Heart left ventricle (tissue), 16 donors: ENCODE data around the gene ATXN2L. TPM values are rescaled to one million over a fixed set of nuclear protein-coding genes. Genes with fewer than 3 reads are reported as not detected.
A peak's percentile ranks its signal among the peaks of the same experiment; 100 is the strongest.
"Not testable (repeated sequence)": the region's sequence is repeated elsewhere in the genome, so short reads cannot be mapped to it uniquely, and the experiment has no call there.

Experiments
- ATAC-seq, 4 donors: fragments of 200-7000 bp; cut with Tn5 transposase; one replicate each; pipeline ENCODE4 v1.9.1; 2020 to 2022; ENCODE audit warnings: moderate library complexity in 4 of 4, mild to moderate bottlenecking in 3 of 4, moderate number of reproducible peaks in 1 of 4
- DNase-seq, 5 donors: peaks; one replicate each; pipeline ENCODE4 v3.0.0-alpha.2; 2020
- H3K27ac ChIP-seq, 12 donors: fragments of 200-600 bp; sonication (generic) in 4 of 12; one replicate each; pipeline versions ENCODE4 v1.5.0 to v1.8.0; 2016 to 2022; ENCODE audit warnings: mild to moderate bottlenecking in 2 of 12
- H3K27me3 ChIP-seq, 9 donors: fragments of 200-600 bp; sonication (generic) in 2 of 9; one replicate each; pipeline versions ENCODE4 v1.5.1 to v1.8.0; 2016 to 2022; ENCODE audit warnings: mild to moderate bottlenecking in 3 of 9
- H3K36me3 ChIP-seq, 9 donors: fragments of 200-600 bp; sonication (generic) in 2 of 9; one replicate each; pipeline versions ENCODE4 v1.5.0 to v1.8.0; 2018 to 2022; ENCODE audit warnings: mild to moderate bottlenecking in 2 of 9
- H3K4me1 ChIP-seq, 12 donors: fragments of 200-600 bp; sonication (generic) in 4 of 12; one replicate each; pipeline versions ENCODE4 v1.5.0 to v1.8.0; 2016 to 2022; ENCODE audit warnings: mild to moderate bottlenecking in 3 of 12
- H3K4me3 ChIP-seq, 12 donors: fragments of 200-600 bp; sonication (generic) in 4 of 12; one replicate each; pipeline versions ENCODE4 v1.5.0 to v1.8.0; 2017 to 2022; ENCODE audit warnings: mild to moderate bottlenecking in 9 of 12, moderate library complexity in 4 of 12
- H3K9me3 ChIP-seq, 12 donors: fragments of 200-600 bp; sonication (generic) in 4 of 12; one replicate each; pipeline versions ENCODE4 v1.5.0 to v1.8.0; 2016 to 2022; ENCODE audit warnings: mild to moderate bottlenecking in 1 of 12
- CTCF ChIP-seq, 12 donors: fragments of 200-600 bp; sonication (generic) in 4 of 12; IDR thresholded peaks; one replicate each; pipeline versions ENCODE4 v1.5.0 to v1.8.0; 2018 to 2022; ENCODE audit warnings: antibody characterized with exemption in 12 of 12, mild to moderate bottlenecking in 5 of 12
- POLR2A ChIP-seq, 2 donors: fragments of 450-650 bp; IDR thresholded peaks; one replicate each; pipeline ENCODE4 v1.6.1; 2017; ENCODE audit warnings: antibody characterized with exemption in 2 of 2, mild to moderate bottlenecking in 2 of 2, moderate library complexity in 2 of 2
- WGBS, 4 donors: extraction: QIAGEN DNeasy Blood & Tissue Kit in 2 of 4; methylation state at CpG; one replicate each; pipeline versions ENCODE4 v1.1.5 to v1.1.7; 2013 to 2018; 5-methylcytosine and 5-hydroxymethylcytosine counted together
- intact Hi-C, 10 donors: fragments of 100-400 bp; cut with DNase I; formaldehyde crosslinking; loops; one replicate each; pipeline versions ENCODE4 v1.11.1 to v1.14.2; 2022
- polyA plus RNA-seq, 2 donors: library from polyadenylated mRNA; stranded (reverse); fragments of 200-250 nt; gene quantifications; one replicate each; pipeline ENCODE4 v1.2.3, GENCODE V29; 2013
- total RNA-seq, 9 donors: library from RNA; depleted of rRNA in 2 of 9; stranded (reverse); fragments of >200 nt in 2 of 9; fragmentation: NEBNext Ultra II Directional in 3 of 9; extraction: Animal tissue kit (Norgen Biotek cat#: 25700) in 3 of 9; gene quantifications; one replicate each; pipeline versions ENCODE4 v1.1.0 to v1.2.4, GENCODE V29; 2016 to 2023
- donor health status: ischemic (EF 13 %, LVEDD 7.1; RV severe dilation, severe dysfunction).
- donor health status: healthy with polysubstance abuse.
- donor health status: DM: no; HTN: yes; CAD: no.
- donor health status: DM: no; HTN: no; CAD: no.
- donor health status: ischemic (EF 25% LVEDD 6.9; RV normal size, moderate dysfunction).
- donor health status: ischemic (EF 25% LVEDD 5.7; RV mildly dilated, moderate dysfunction).
- donor health status: healthy.
- donor health status: DM: yes; HTN: yes; CAD: no.
- donor health status: ischemic (EF 35%, LVEDD 5.7; RV mildly dilated, moderate dysfunction).
- donor health status: nonischemic (EF 11% LVEDD 7.7; RV severe dilation, severe dysfunction).
- donor health status: DM: yes; HTN: yes; CAD: no.
- donor health status: PGD.
- donor health status: ischemic (EF 29% LVEDD 5.4; RV normal size, mild dysfunction).
- donor health status: nonischemic (EF 23%, LVEDD 6.1; RV moderate dilation, normal function).

The ATXN2L gene
- total and polyA plus RNA-seq, 11 donors, result 33.7 to 73.9 (median 44.8) TPM

GRCh38 chr16:28880589-28880915 lies 57.8 kb downstream of the ATXN2L start:
- peaks cover 0 to 10% (median 0%) of the 10 kb centered on the region in 9 donors for H3K27me3 ChIP-seq
- peak overlapping the region in 8 of 12 donors; percentile 29 to 92 (median 71) for H3K4me3 ChIP-seq
- H3K9me3 ChIP-seq, result no peaks in the 10 kb centered on the region
- TF ChIP-seq POLR2A (IDR thresholded peaks at IDR 0.05), result no peak
- TF ChIP-seq CTCF (IDR thresholded peaks at IDR 0.05), result no peak
- peaks cover 0 to 5% (median 0%) of the 10 kb centered on the region in 9 donors for H3K36me3 ChIP-seq
- no peak for DNase-seq
- H3K27ac ChIP-seq, result no peak overlapping the region
- 8 to 18% (median 14%) methylated on average over 11 of the region's 11 CpGs for WGBS, 4 donors
- peaks cover 4 to 16% (median 11%) of the 10 kb centered on the region in 12 donors for H3K4me1 ChIP-seq
- intact Hi-C loops, result loop anchor here in 2 of 10 donors (5.0 kb wide), 2 partner anchors 42 to 62 kb away; no protein-coding TSS in a partner anchor
- ATAC-seq, result no peak

DNA sequence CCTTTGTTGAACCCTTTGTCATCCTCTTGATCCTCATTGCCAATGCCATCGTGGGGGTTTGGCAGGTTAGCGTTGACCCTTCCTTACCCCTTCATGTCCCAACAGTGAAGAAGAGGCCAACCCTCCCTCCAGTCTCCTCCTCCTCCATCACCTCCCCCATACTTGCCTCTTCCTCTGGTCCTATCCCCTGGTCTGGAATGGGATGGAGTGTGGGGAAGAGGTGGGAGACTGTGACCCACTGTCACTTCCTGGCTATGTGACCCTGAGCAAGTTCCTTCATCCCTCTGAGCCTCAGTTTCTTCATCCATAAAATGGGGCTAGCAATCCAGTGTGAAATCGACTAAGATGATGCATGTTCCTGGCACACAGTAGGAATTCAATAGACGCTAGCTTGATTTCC lies 58.2 kb downstream of the ATXN2L start:
- DNase-seq (no peak), ATAC-seq (no peak)
- WGBS, 4 donors, result 68 to 77% (median 70%) methylated on average over 4 of the region's 4 CpGs
- Histone ChIP-seq H3K9me3 (no peaks in the 10 kb centered on the region), H3K27ac (no peak overlapping the region), H3K4me3 (no peak overlapping the region), H3K36me3 (peaks cover 0 to 2% (median 0%) of the 10 kb centered on the region in 9 donors), H3K27me3 (peaks cover 0 to 10% (median 0%) of the 10 kb centered on the region in 9 donors), H3K4me1 (peaks cover 4 to 16% (median 11%) of the 10 kb centered on the region in 12 donors)
- intact Hi-C loops, result loop anchor here in 2 of 10 donors (5.0 kb wide), 2 partner anchors 41 to 61 kb away; no protein-coding TSS in a partner anchor
- TF ChIP-seq CTCF (IDR thresholded peaks at IDR 0.05) (no peak), POLR2A (IDR thresholded peaks at IDR 0.05) (no peak)

- H3K27ac ChIP-seq, H3K36me3 ChIP-seq, H3K9me3 ChIP-seq, ATAC-seq, DNase-seq, H3K4me3 ChIP-seq: not testable (repeated sequence)
- 75 to 91% (median 84%) methylated on average over 4 of the region's 4 CpGs for WGBS, 4 donors
- intact Hi-C loops, result loop anchor here in 2 of 10 donors (5.0 kb wide), 2 partner anchors 41 to 61 kb away; no protein-coding TSS in a partner anchor
- Histone ChIP-seq H3K27me3 (peaks cover 0 to 10% (median 0%) of the 10 kb centered on the region in 9 donors), H3K4me1 (peaks cover 4 to 16% (median 11%) of the 10 kb centered on the region in 12 donors)
These were observed 58.8 kb downstream of the ATXN2L start for GRCh38 chr16:28881565-28881964.

DNA sequence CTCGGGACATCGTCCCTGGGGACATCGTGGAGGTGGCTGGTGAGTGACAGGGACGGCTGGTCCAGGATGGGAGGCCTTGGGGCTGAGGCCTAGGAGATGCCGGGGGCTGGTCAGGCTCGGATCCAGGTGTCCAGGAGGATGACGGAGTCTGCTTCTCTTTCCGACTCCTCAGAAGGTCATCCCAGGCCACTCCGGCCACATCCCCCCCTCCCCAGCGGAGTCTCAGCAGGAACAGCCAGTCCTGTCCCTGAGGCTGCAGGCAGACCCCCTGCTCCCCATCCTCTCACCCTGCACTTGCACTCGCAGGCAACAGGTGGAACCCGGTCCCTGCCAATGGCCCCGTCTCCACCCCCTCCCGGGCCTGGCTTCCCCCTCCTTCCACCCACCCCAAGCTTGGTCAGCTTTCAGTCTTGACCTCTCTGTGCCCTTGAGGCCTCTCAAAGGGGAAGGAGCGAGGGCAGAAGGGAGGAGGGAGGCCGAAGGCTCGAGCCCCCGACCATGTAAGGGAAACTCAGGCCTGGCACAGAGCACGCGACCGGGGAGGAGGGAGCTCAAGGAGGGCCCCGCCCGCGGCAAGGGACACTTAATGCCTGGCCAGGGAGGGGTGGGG lies 59.9 kb downstream of the ATXN2L start:
- H3K9me3 ChIP-seq, result no peaks in the 10 kb centered on the region
- peaks cover 0 to 10% (median 0%) of the 10 kb centered on the region in 9 donors for H3K27me3 ChIP-seq
- no peak for DNase-seq
- intact Hi-C loops, result loop anchor here in 2 of 10 donors (5.0 kb wide), 2 partner anchors 40 to 60 kb away; no protein-coding TSS in a partner anchor
- H3K4me1 ChIP-seq, result peaks cover 4 to 16% (median 11%) of the 10 kb centered on the region in 12 donors
- ATAC-seq, result no peak
- H3K36me3 ChIP-seq, result no peaks in the 10 kb centered on the region
- H3K4me3 ChIP-seq, result no peak overlapping the region
- TF ChIP-seq POLR2A (IDR thresholded peaks at IDR 0.05) (no peak), CTCF (IDR thresholded peaks at IDR 0.05) (no peak)
- no peak overlapping the region for H3K27ac ChIP-seq
- WGBS, 4 donors, result 46 to 54% (median 50%) methylated on average over 9 to 24 of the region's 24 CpGs
